ENCODE data around the gene ABHD17B. TPM values are rescaled to one million over a fixed set of nuclear protein-coding genes. Genes with fewer than 3 reads are reported as not detected.

The ABHD17B gene
- total RNA-seq, 4 donors from 2014 or later, result 30.0 to 46.2 (median 34.0) TPM

- no peak for DNase-seq
- Histone ChIP-seq H3K36me3 (no peaks in the 10 kb centered on the region), H3K27me3 (no peaks in the 10 kb centered on the region), H3K4me3 (replicated peaks in 1 of 3) (no peak overlapping the region), H3K27ac (no peak overlapping the region), H3K9me3 (no peaks in the 10 kb centered on the region), H3K4me1 (peaks cover 12 to 14% of the 10 kb centered on the region in 2 donors)
- TF ChIP-seq CTCF (IDR thresholded peaks at IDR 0.05) (no peak), POLR2A (IDR thresholded peaks at IDR 0.05) (no peak)
- intact Hi-C loops (cut with DNase I), result no loop called here
Measured at GRCh38 chr9:71915495-71915894, 4.5 kb upstream of the ABHD17B start.

GRCh38 chr9:71911908-71912335 is 929 bp upstream of the ABHD17B start:
- Histone ChIP-seq H3K27ac (peak overlapping the region; percentile 23 to 94 (median 92)), H3K9me3 (no peaks in the 10 kb centered on the region), H3K4me3 (replicated peaks in 1 of 3) (peak overlapping the region; percentile 5 to 82 (median 38)), H3K4me1 (peaks cover 19 to 22% of the 10 kb centered on the region in 2 donors), H3K36me3 (no peaks in the 10 kb centered on the region), H3K27me3 (no peaks in the 10 kb centered on the region)
- intact Hi-C loops (cut with DNase I), result no loop called here
- WGBS, 2 donors, result 0 to 1% methylated on average over 9 of the region's 9 CpGs
- TF ChIP-seq POLR2A (IDR thresholded peaks at IDR 0.05) (no peak), CTCF (IDR thresholded peaks at IDR 0.05) (no peak)
- DNase-seq, result no peak

GRCh38 chr9:71910650-71911060 is 338 bp downstream of the ABHD17B start:
- Histone ChIP-seq H3K27me3 (no peaks in the 10 kb centered on the region), H3K4me1 (peaks cover 19 to 22% of the 10 kb centered on the region in 2 donors), H3K9me3 (no peaks in the 10 kb centered on the region), H3K27ac (peak overlapping the region; percentile 90 to 94 (median 93)), H3K36me3 (no peaks in the 10 kb centered on the region), H3K4me3 (replicated peaks in 1 of 3) (peak overlapping the region; percentile 63 to 90 (median 82))
- TF ChIP-seq CTCF (IDR thresholded peaks at IDR 0.05) (no peak), POLR2A (IDR thresholded peaks at IDR 0.05) (no peak)
- intact Hi-C loops (cut with DNase I), result no loop called here
- WGBS, 2 donors, result 0 to 2% methylated on average over 5 to 11 of the region's 56 CpGs
- no peak for DNase-seq

GRCh38 chr9:71909887-71910649 is 925 bp downstream of the ABHD17B start:
- no peaks in the 10 kb centered on the region for H3K27me3 ChIP-seq
- intact Hi-C loops (cut with DNase I), result no loop called here
- TF ChIP-seq POLR2A (IDR thresholded peaks at IDR 0.05) (no peak), CTCF (IDR thresholded peaks at IDR 0.05) (peak in 1 of 6 experiments; percentile 7)
- peak; percentile 63 to 67 for DNase-seq
- no peaks in the 10 kb centered on the region for H3K9me3 ChIP-seq
- H3K4me3 ChIP-seq (replicated peaks in 1 of 3), result peak overlapping the region; percentile 63 to 90 (median 82)
- H3K36me3 ChIP-seq, result no peaks in the 10 kb centered on the region
- peaks cover 19 to 22% of the 10 kb centered on the region in 2 donors for H3K4me1 ChIP-seq
- WGBS, 2 donors, result 0 to 1% methylated on average over 18 to 25 of the region's 47 CpGs
- H3K27ac ChIP-seq, result peak overlapping the region; percentile 90 to 94 (median 93)

- no peaks in the 10 kb centered on the region for H3K9me3 ChIP-seq
- H3K27ac ChIP-seq, result no peak overlapping the region
- DNase-seq, result no peak
- no peaks in the 10 kb centered on the region for H3K36me3 ChIP-seq
- intact Hi-C loops (cut with DNase I), result no loop called here
- no peak overlapping the region for H3K4me3 ChIP-seq (replicated peaks in 1 of 3)
- WGBS, 2 donors, result 28 to 89% methylated on average over 1 of the region's 1 CpG
- TF ChIP-seq POLR2A (IDR thresholded peaks at IDR 0.05) (no peak), CTCF (IDR thresholded peaks at IDR 0.05) (no peak)
- H3K4me1 ChIP-seq, result peaks cover 19 to 22% of the 10 kb centered on the region in 2 donors
- no peaks in the 10 kb centered on the region for H3K27me3 ChIP-seq
Measured at GRCh38 chr9:71908825-71909224, 2.2 kb downstream of the ABHD17B start.

Data from thyroid gland (tissue), 4 donors.